Measurements from ENCODE around the gene NRN1L. TPM values are rescaled to one million over a fixed set of nuclear protein-coding genes. Genes with fewer than 3 reads are reported as not detected.

The NRN1L gene
- total RNA-seq, 1 donor from 2014 or later = not detected

DNA sequence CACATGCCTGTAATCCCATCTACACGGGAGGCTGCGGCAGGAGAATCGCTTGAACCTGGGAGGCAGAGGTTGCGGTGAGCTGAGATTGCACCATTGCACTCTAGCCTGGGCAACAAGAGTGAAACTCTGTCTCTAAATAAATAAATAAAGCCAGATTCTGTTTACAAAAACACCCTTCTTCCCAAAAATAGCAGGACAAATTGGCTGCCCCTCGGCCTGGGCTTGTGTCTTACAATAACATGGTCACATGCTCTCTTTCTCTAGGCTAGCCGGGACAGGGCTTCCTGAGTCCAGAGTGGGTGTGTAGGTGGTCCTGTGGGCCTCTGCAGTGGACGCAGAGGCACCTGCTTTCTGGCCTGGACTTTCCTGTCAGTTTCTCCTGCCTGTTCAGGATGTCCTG is 15.0 kb upstream of the NRN1L start:
- H3K9me3 ChIP-seq = no peaks in the 10 kb centered on the region
- peaks cover 58 to 66% of the 10 kb centered on the region in 2 donors for H3K36me3 ChIP-seq
- TF ChIP-seq, protein P1, sequence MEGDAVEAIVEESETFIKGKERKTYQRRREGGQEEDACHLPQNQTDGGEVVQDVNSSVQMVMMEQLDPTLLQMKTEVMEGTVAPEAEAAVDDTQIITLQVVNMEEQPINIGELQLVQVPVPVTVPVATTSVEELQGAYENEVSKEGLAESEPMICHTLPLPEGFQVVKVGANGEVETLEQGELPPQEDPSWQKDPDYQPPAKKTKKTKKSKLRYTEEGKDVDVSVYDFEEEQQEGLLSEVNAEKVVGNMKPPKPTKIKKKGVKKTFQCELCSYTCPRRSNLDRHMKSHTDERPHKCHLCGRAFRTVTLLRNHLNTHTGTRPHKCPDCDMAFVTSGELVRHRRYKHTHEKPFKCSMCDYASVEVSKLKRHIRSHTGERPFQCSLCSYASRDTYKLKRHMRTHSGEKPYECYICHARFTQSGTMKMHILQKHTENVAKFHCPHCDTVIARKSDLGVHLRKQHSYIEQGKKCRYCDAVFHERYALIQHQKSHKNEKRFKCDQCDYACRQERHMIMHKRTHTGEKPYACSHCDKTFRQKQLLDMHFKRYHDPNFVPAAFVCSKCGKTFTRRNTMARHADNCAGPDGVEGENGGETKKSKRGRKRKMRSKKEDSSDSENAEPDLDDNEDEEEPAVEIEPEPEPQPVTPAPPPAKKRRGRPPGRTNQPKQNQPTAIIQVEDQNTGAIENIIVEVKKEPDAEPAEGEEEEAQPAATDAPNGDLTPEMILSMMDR (IDR thresholded peaks at IDR 0.05) = no peak
- H3K4me3 ChIP-seq = no peak overlapping the region
- peaks cover 0 to 17% of the 10 kb centered on the region in 2 donors for H3K4me1 ChIP-seq
- peak overlapping the region; percentile 38 to 49 for H3K27ac ChIP-seq
- H3K27me3 ChIP-seq = no peaks in the 10 kb centered on the region
- intact Hi-C loops (cut with DNase I) = loop anchor here (5.0 kb wide), 1 partner anchor 37 kb away; no protein-coding TSS in a partner anchor
- DNase-seq (ENCODE audit: low spot score in 2 of 2) = no peak

DNA sequence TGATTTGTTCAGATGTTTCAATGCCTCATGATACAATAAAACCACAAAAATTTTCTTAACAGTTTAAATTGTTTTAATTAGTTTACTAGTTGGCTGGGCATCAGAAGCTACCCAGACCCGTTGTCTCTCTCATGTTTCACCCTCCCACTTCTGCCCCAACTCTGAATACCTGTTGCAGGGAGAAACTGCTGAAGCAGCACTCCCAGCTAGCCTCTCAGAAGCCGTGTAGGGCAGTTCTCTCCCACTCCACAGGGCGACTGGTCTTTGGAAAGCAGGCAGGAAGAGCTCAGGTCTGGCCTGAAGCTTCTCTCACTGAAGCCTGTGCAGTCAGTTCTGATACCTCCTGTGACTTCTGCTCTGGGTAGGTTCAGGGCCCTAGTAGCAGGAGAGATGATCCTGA is 13.4 kb upstream of the NRN1L start:
- TF ChIP-seq, protein P1 (IDR thresholded peaks at IDR 0.05) = no peak
- intact Hi-C loops (cut with DNase I) = loop anchor here (5.0 kb wide), 1 partner anchor 39 kb away; no protein-coding TSS in a partner anchor
- no peak for DNase-seq (ENCODE audit: low spot score in 2 of 2)
- Histone ChIP-seq H3K27ac (no peak overlapping the region), H3K36me3 (peaks cover 53 to 57% of the 10 kb centered on the region in 2 donors), H3K4me1 (peaks cover 0 to 15% of the 10 kb centered on the region in 2 donors), H3K27me3 (no peaks in the 10 kb centered on the region), H3K4me3 (no peak overlapping the region), H3K9me3 (no peaks in the 10 kb centered on the region)

DNA sequence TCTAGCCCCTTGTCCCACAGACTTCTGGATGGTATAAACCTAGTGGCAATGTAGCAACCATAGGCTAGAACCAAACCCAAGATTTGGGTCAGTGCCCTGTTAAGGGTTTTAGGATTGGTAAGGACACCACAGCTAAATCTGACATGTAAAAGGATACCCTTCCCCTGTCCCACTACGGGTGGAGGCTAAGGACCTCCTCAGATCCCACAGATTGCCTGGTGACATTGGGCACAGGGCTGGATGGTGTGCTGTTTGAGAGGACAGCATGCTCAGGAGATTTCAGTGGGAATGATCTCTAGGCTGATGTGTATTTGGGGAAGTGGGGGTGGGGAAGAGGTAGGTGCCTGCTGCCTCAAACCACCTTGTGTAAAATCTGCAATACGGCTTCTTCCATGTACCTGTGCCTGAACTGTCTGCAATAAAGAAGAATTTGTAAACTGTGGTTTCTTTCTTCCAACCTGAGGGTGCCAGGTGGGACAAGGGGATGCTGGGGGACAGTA is 12.5 kb upstream of the NRN1L start:
- TF ChIP-seq, protein P1 (IDR thresholded peaks at IDR 0.05) = no peak

DNA sequence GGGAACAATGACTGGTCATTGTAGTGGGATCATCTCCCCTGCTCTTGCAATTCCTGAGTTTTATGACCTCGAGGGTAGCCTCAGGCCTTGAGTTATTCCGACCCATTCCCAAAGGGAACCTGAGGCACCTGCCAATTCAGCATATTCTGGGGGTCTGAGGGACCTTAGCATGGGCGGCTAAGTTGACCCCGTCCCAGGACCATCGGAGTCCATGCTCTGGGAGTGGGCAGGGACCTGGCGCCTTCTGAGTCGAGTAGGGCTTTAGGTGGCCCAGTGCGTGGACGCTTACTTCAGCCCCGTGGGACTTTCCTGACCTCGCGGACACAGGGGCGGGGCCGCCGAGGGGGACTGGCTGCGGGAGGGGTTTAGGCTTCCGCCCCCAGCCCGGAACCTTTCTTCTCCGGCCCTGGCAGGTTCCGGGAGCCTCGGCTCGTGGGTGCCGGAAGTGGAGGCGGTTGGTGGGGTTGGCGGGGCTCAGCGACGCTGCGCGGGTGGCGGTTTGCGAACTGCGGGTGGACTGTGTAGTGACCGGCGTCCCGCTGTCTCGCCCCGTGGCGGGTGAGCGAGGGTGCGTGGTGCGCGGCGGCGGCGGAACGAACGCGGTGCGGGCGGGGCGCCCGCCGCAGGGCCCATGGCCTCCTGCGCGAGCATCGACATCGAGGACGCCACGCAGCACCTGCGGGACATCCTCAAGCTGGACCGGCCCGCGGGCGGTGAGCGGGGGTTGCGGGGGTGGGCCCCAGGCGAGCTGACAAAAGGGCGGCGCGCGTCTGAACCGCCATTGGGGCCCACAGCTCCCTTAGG is 11.9 kb upstream of the NRN1L start, which contains the start of gene EDC4:
Gene EDC4, plus strand, starts transcription at position 422 of the 804 bp plus-strand sequence. Its CDS starts 210 bp downstream, at position 632.
- Histone ChIP-seq H3K4me1 (peaks cover 0 to 15% of the 10 kb centered on the region in 2 donors), H3K27ac (peak within 1 kb of the TSS; percentile 83 to 86), H3K36me3 (peaks cover 53 to 57% of the 10 kb centered on the region in 2 donors), H3K9me3 (no peaks in the 10 kb centered on the region), H3K27me3 (no peaks in the 10 kb centered on the region), H3K4me3 (peak within 1 kb of the TSS; percentile 87 to 91)
- DNase-seq (ENCODE audit: low spot score in 2 of 2) = peak; percentile 41 to 93
- TF ChIP-seq, protein P1 (IDR thresholded peaks at IDR 0.05) = no peak
- intact Hi-C loops (cut with DNase I) = loop anchor here (1.0 to 5.0 kb wide), 2 partner anchors 26 to 41 kb away; partner anchors contain the start of gene CENPT

More for the DNA sequence above, 12.5 kb upstream of the NRN1L start:
- H3K36me3 ChIP-seq = peaks cover 53 to 57% of the 10 kb centered on the region in 2 donors
- no peak for DNase-seq (ENCODE audit: low spot score in 2 of 2)
- intact Hi-C loops (cut with DNase I) = loop anchor here (5.0 kb wide), 1 partner anchor 40 kb away; no protein-coding TSS in a partner anchor
- H3K27me3 ChIP-seq = no peaks in the 10 kb centered on the region
- peak overlapping the region; percentile 87 to 91 for H3K4me3 ChIP-seq
- no peaks in the 10 kb centered on the region for H3K9me3 ChIP-seq
- H3K4me1 ChIP-seq = peaks cover 0 to 15% of the 10 kb centered on the region in 2 donors
- peak overlapping the region; percentile 83 to 86 for H3K27ac ChIP-seq

DNA sequence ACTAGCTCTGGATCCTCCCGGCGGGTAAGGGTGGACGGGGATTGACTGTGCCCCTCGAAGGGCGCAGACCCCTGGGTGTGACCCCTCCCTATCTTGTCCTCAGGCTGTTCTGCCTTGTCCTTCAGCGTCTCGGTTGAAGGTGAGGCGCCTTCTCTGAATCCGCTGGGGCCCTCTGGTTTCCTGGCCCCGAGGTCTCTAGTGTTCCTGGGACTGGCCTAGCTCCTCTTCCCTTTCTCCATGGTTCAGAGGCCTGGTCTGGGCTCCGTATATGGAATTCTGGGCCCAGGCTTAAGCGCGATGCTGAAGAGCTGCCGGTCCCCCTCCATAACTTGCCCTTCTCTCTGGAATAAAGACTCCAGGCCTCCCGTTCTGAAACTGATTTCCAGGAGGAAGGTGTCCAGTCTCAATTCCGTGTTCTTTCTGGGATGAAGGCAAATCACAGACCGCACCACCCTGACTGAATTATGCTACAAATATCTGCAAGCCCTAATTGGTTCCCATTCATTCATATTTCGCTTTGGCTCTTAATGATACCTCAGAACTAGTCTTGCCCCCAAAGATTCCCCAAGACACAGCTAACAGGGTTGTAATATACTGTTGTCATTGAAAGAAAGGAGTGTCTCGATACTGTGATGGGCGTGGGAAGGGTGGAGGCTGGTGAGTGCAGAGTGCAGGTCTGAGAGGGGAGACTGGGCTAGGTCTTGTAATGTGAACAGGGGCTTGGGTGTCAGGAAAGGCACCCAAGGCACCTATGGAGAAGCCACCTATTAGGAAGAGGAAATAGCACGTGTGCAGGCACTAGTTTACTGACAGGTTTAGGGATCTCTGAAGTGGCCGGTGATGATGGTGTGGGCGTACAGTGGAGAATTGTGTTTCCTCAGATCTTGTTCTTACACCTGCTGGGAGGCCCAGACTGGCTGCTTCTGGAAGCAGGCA is 11.0 kb upstream of the NRN1L start:
- intact Hi-C loops (cut with DNase I) = loop anchor here (1.0 to 5.0 kb wide), 2 partner anchors 26 to 41 kb away; partner anchors contain the start of gene CENPT
- TF ChIP-seq, protein P1 (IDR thresholded peaks at IDR 0.05) = no peak
- Histone ChIP-seq H3K9me3 (no peaks in the 10 kb centered on the region), H3K36me3 (peaks cover 53 to 57% of the 10 kb centered on the region in 2 donors), H3K27ac (peak overlapping the region; percentile 83 to 86), H3K27me3 (no peaks in the 10 kb centered on the region), H3K4me1 (peaks cover 0 to 15% of the 10 kb centered on the region in 2 donors), H3K4me3 (peak overlapping the region; percentile 87 to 91)
- no peak for DNase-seq (ENCODE audit: low spot score in 2 of 2)

Measured in ascending aorta (tissue), 2 donors.